ENCODE data around the gene ERC2. TPM values are rescaled to one million over a fixed set of nuclear protein-coding genes. Genes with fewer than 3 reads are reported as not detected.

ERC2 gene
- total RNA-seq, 1 donor from 2014 or later, result 48.3 TPM

GRCh38 chr3:56123487-56123886 is 344.8 kb downstream of the ERC2 start:
- H3K36me3 Mint-ChIP-seq (ENCODE audit: unreplicated experiment), result peaks cover 5% of the 10 kb centered on the region
- TF ChIP-seq, protein P1, sequence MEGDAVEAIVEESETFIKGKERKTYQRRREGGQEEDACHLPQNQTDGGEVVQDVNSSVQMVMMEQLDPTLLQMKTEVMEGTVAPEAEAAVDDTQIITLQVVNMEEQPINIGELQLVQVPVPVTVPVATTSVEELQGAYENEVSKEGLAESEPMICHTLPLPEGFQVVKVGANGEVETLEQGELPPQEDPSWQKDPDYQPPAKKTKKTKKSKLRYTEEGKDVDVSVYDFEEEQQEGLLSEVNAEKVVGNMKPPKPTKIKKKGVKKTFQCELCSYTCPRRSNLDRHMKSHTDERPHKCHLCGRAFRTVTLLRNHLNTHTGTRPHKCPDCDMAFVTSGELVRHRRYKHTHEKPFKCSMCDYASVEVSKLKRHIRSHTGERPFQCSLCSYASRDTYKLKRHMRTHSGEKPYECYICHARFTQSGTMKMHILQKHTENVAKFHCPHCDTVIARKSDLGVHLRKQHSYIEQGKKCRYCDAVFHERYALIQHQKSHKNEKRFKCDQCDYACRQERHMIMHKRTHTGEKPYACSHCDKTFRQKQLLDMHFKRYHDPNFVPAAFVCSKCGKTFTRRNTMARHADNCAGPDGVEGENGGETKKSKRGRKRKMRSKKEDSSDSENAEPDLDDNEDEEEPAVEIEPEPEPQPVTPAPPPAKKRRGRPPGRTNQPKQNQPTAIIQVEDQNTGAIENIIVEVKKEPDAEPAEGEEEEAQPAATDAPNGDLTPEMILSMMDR (IDR thresholded peaks at IDR 0.05; ENCODE audit: partially characterized antibody, unreplicated experiment), result no peak
- H3K9me3 Mint-ChIP-seq (ENCODE audit: unreplicated experiment), result no peaks in the 10 kb centered on the region
- no peaks in the 10 kb centered on the region for H3K4me1 Mint-ChIP-seq (ENCODE audit: low read depth, unreplicated experiment)
- no peak for DNase-seq
- H3K27ac Mint-ChIP-seq (ENCODE audit: unreplicated experiment), result no peak overlapping the region
- no peak overlapping the region for H3K4me3 Mint-ChIP-seq (ENCODE audit: unreplicated experiment)
- no peaks in the 10 kb centered on the region for H3K27me3 Mint-ChIP-seq (ENCODE audit: unreplicated experiment)

DNA sequence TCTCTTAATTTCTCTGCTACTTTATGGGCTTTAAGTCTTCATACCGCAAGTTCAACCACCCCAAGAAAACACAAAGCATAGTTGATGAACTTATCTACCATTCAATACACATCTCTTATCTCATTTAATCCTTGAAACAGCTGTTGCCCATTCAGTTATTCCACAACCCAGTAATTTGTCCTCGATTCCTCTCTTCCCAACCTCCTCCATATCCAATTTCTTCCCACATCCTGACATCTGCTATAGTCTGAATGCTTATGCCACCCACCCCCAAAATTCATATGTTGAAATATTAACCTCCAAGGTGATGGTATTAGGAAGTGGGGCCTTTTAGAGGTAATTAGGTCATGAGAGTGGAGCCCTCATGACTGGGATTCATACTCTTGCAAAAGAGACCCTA is 345.4 kb downstream of the ERC2 start:
- no peak overlapping the region for H3K27ac Mint-ChIP-seq (ENCODE audit: unreplicated experiment)
- H3K36me3 Mint-ChIP-seq (ENCODE audit: unreplicated experiment), result peaks cover 5% of the 10 kb centered on the region
- no peak overlapping the region for H3K4me3 Mint-ChIP-seq (ENCODE audit: unreplicated experiment)
- DNase-seq, result no peak
- TF ChIP-seq, protein P1 (IDR thresholded peaks at IDR 0.05; ENCODE audit: partially characterized antibody, unreplicated experiment), result no peak
- no peaks in the 10 kb centered on the region for H3K27me3 Mint-ChIP-seq (ENCODE audit: unreplicated experiment)
- no peaks in the 10 kb centered on the region for H3K4me1 Mint-ChIP-seq (ENCODE audit: low read depth, unreplicated experiment)
- H3K9me3 Mint-ChIP-seq (ENCODE audit: unreplicated experiment), result no peaks in the 10 kb centered on the region

DNA sequence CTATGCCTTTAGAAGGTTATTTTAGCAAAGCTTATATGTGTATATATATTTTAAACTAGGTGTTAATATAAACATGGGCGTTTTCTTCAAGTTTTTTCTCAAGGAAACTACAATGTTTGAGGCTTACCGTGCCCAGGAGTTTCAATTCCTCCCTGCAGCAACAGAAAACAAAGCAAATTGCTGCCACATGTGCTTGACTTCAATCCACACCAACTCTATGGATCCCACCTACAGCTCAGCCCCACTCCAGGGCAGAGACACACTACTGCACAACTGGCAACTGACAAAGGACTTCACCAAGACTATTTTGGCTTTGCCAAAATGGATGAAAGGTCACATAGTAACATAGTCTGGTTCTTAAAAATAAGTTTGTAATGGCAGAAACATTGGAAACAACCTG is 346.6 kb downstream of the ERC2 start:
- Mint-ChIP-seq H3K9me3 (ENCODE audit: unreplicated experiment) (no peaks in the 10 kb centered on the region), H3K27ac (ENCODE audit: unreplicated experiment) (no peak overlapping the region), H3K4me3 (ENCODE audit: unreplicated experiment) (no peak overlapping the region), H3K4me1 (ENCODE audit: low read depth, unreplicated experiment) (no peaks in the 10 kb centered on the region), H3K27me3 (ENCODE audit: unreplicated experiment) (no peaks in the 10 kb centered on the region), H3K36me3 (ENCODE audit: unreplicated experiment) (peaks cover 4% of the 10 kb centered on the region)
- TF ChIP-seq, protein P1 (IDR thresholded peaks at IDR 0.05; ENCODE audit: partially characterized antibody, unreplicated experiment), result no peak
- DNase-seq, result no peak

- TF ChIP-seq, protein P1 (IDR thresholded peaks at IDR 0.05; ENCODE audit: partially characterized antibody, unreplicated experiment), result no peak
- no peaks in the 10 kb centered on the region for H3K4me1 Mint-ChIP-seq (ENCODE audit: low read depth, unreplicated experiment)
- no peak overlapping the region for H3K27ac Mint-ChIP-seq (ENCODE audit: unreplicated experiment)
- no peak overlapping the region for H3K4me3 Mint-ChIP-seq (ENCODE audit: unreplicated experiment)
- no peaks in the 10 kb centered on the region for H3K27me3 Mint-ChIP-seq (ENCODE audit: unreplicated experiment)
- no peaks in the 10 kb centered on the region for H3K9me3 Mint-ChIP-seq (ENCODE audit: unreplicated experiment)
- no peaks in the 10 kb centered on the region for H3K36me3 Mint-ChIP-seq (ENCODE audit: unreplicated experiment)
- DNase-seq, result no peak
Observed at GRCh38 chr3:56119575-56120349, 348.5 kb downstream of the ERC2 start.

DNA sequence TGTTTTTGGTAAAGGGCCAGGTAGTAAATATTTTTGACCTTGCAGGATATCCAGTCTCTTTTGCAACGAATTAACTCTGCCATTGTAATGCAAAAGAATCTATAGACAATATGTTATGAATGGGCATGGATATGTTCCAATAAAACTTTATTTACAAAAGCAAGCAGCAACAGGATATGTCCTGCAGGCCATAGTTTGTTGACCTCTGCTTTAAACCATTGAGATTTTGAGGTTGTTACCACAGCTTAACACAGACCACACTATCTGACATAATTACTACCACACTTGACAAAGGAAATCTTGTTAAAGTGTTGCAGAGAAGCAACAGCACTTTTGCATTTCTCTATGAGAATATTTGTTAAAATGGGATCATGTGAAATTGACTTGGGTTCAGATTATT is 349.3 kb downstream of the ERC2 start:
- DNase-seq, result no peak
- Mint-ChIP-seq H3K27me3 (ENCODE audit: unreplicated experiment) (no peaks in the 10 kb centered on the region), H3K4me1 (ENCODE audit: low read depth, unreplicated experiment) (no peaks in the 10 kb centered on the region), H3K9me3 (ENCODE audit: unreplicated experiment) (peaks cover 3% of the 10 kb centered on the region), H3K27ac (ENCODE audit: unreplicated experiment) (no peak overlapping the region), H3K4me3 (ENCODE audit: unreplicated experiment) (no peak overlapping the region), H3K36me3 (ENCODE audit: unreplicated experiment) (no peaks in the 10 kb centered on the region)
- TF ChIP-seq, protein P1 (IDR thresholded peaks at IDR 0.05; ENCODE audit: partially characterized antibody, unreplicated experiment), result no peak
